SK-N-SH treated with all-trans-retinoic acid at 6 μM for 48 hours (cell line): Measurements from ENCODE around the gene PUSL1.

Experiments
- ATAC-seq: fragments of 200-7000 bp; cut with Tn5 transposase; 3 replicates; pipeline ENCODE4 v1.9.1; 2020; ENCODE audit warnings: mild to moderate bottlenecking, moderate library complexity
- ARNTL ChIP-seq: fragments of 450-650 bp; formaldehyde crosslinking; IDR thresholded peaks from 2 replicates; pipeline ENCODE4 v1.5.0; 2020; ENCODE audit warnings: low read depth, mild to moderate bottlenecking, moderate library complexity, borderline replicate concordance
- BACH2 ChIP-seq: fragments of 250-450 bp; sonication (Bioruptor Pico); IDR thresholded peaks from 2 replicates; pipeline ENCODE4 v1.9.0; 2021; ENCODE audit warnings: mild to moderate bottlenecking, borderline replicate concordance
- CREB5 ChIP-seq: fragments of 250-450 bp; sonication (Bioruptor Pico); IDR thresholded peaks from 2 replicates; pipeline ENCODE4 v1.5.1; 2020; ENCODE audit warnings: low read depth, mild to moderate bottlenecking, moderate library complexity
- CSDC2 ChIP-seq: fragments of 250-450 bp; sonication (Bioruptor Pico); IDR thresholded peaks from 2 replicates; pipeline ENCODE4 v1.5.0; 2020; ENCODE audit warnings: mild to moderate bottlenecking, moderate library complexity
- ESRRG ChIP-seq: fragments of 250-450 bp; sonication (Bioruptor Pico); IDR thresholded peaks from 2 replicates; pipeline ENCODE4 v1.6.1; 2021; ENCODE audit warnings: mild to moderate bottlenecking
- GLIS3 ChIP-seq: fragments of 250-450 bp; sonication (Bioruptor Pico); IDR thresholded peaks from 2 replicates; pipeline ENCODE4 v1.5.0; 2020; ENCODE audit warnings: mild to moderate bottlenecking, moderate library complexity
- ISL1 ChIP-seq: fragments of 250-450 bp; sonication (Bioruptor Pico); IDR thresholded peaks from 2 replicates; pipeline ENCODE4 v2.1.2; 2022; ENCODE audit warnings: mild to moderate bottlenecking, moderate library complexity
- OSR1 ChIP-seq: fragments of 250-450 bp; sonication (Bioruptor Pico); IDR thresholded peaks from 2 replicates; pipeline ENCODE4 v1.8.0; 2022; ENCODE audit warnings: moderate library complexity, mild to moderate bottlenecking, inconsistent platforms
- POU6F1 ChIP-seq: fragments of 250-450 bp; sonication (Bioruptor Pico); IDR thresholded peaks from 2 replicates; pipeline ENCODE4 v1.8.0; 2021; ENCODE audit warnings: low read depth, mild to moderate bottlenecking, moderate library complexity, borderline replicate concordance
- PPARA ChIP-seq: fragments of 250-450 bp; sonication (Bioruptor Pico); IDR thresholded peaks from 2 replicates; pipeline ENCODE4 v1.5.0; 2020; ENCODE audit warnings: mild to moderate bottlenecking, borderline replicate concordance
- RARB ChIP-seq: fragments of 250-450 bp; sonication (Bioruptor Pico); IDR thresholded peaks from 2 replicates; pipeline ENCODE4 v1.8.0; 2021; ENCODE audit warnings: mild to moderate bottlenecking, moderate library complexity
- SNAI2 ChIP-seq: fragments of 250-450 bp; sonication (Bioruptor Pico); IDR thresholded peaks from 2 replicates; pipeline ENCODE4 v1.5.0; 2020; ENCODE audit warnings: mild to moderate bottlenecking, moderate library complexity
- TCF4 ChIP-seq: fragments of 250-450 bp; sonication (Bioruptor Pico); IDR thresholded peaks from 2 replicates; pipeline ENCODE4 v1.8.0; 2021; ENCODE audit warnings: mild to moderate bottlenecking, moderate library complexity, borderline replicate concordance
- TOX ChIP-seq: fragments of 250-450 bp; sonication (Bioruptor Pico); IDR thresholded peaks from 2 replicates; pipeline ENCODE4 v1.8.0; 2021; ENCODE audit warnings: mild to moderate bottlenecking, moderate library complexity, borderline replicate concordance
- ZC3H10 ChIP-seq: fragments of 250-450 bp; sonication (Bioruptor Pico); IDR thresholded peaks from 2 replicates; pipeline ENCODE4 v1.5.1; 2021; ENCODE audit warnings: mild to moderate bottlenecking, moderate library complexity
- ZFP3 ChIP-seq: fragments of 250-450 bp; sonication (Bioruptor Pico); IDR thresholded peaks from 2 replicates; pipeline ENCODE4 v1.5.0; 2020; ENCODE audit warnings: mild to moderate bottlenecking, moderate library complexity
- ZFP30 ChIP-seq: fragments of 450-650 bp; formaldehyde crosslinking; IDR thresholded peaks from 2 replicates; pipeline ENCODE4 v1.5.0; 2022; ENCODE audit warnings: mild to moderate bottlenecking, moderate library complexity
- ZNF565 ChIP-seq: fragments of 450-650 bp; formaldehyde crosslinking; conservative IDR thresholded peaks from 2 replicates; pipeline ENCODE4 v1.5.0; 2020; ENCODE audit warnings: low read depth, mild to moderate bottlenecking, moderate library complexity
- ZNF70 ChIP-seq: fragments of 450-650 bp; formaldehyde crosslinking; IDR thresholded peaks from 2 replicates; pipeline ENCODE4 v1.5.0; 2020; ENCODE audit warnings: mild to moderate bottlenecking, moderate library complexity
- ZNF8 ChIP-seq: fragments of 450-650 bp; formaldehyde crosslinking; IDR thresholded peaks from 2 replicates; pipeline ENCODE4 v1.5.0; 2020; ENCODE audit warnings: mild to moderate bottlenecking, moderate library complexity
- TF ChIP-seq, protein P1 (sequence below): fragments of 250-450 bp; sonication (Bioruptor Pico); IDR thresholded peaks from 2 replicates; pipeline ENCODE4 v1.5.1; 2021; ENCODE audit warnings: mild to moderate bottlenecking, moderate library complexity
- TF ChIP-seq, protein P2 (sequence below): fragments of 250-450 bp; sonication (Bioruptor Pico); IDR thresholded peaks from 2 replicates; pipeline ENCODE4 v1.5.0; 2020; ENCODE audit warnings: mild to moderate bottlenecking, moderate library complexity
- TF ChIP-seq, protein P3 (sequence below): fragments of 250-450 bp; sonication (Bioruptor Pico); IDR thresholded peaks from 2 replicates; pipeline ENCODE4 v1.8.0; 2020; ENCODE audit warnings: mild to moderate bottlenecking, moderate library complexity, borderline replicate concordance

The PUSL1 gene

GRCh38 chr1:1299686-1300351 is 8.6 kb upstream of the PUSL1 start (continued):
- TF ChIP-seq CREB5 (CRISPR knock-in tag) = no peak

DNA sequence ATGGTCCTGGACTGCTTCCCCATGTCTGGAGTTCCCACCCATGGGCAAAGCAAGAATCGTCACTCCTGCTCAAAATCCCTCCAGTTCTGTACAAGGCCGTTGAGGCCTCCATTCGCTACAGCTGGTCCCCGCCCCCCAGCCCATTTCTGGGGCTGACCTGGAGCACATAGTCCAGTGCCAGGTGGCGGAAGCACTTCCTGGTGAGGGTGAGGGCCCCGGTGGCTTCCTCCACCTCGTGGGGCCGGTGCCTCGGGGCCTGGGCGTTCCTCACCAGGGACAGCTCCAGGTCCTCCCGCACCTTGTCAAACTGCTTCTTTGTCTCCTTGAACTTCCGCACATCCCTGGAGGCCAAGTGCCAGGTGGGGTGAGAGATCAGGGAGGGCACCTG is 8.1 kb upstream of the PUSL1 start:
- no peak for TF ChIP-seq PPARA (CRISPR knock-in tag)
- TF ChIP-seq BACH2 = no peak
- no peak for TF ChIP-seq ARNTL (CRISPR knock-in tag)
- no peak for TF ChIP-seq ZFP30 (CRISPR knock-in tag)
- TF ChIP-seq OSR1 = no peak
- TF ChIP-seq ISL1 (CRISPR knock-in tag) = no peak
- no peak for TF ChIP-seq TCF4 (CRISPR knock-in tag)
- TF ChIP-seq ZNF70 (CRISPR knock-in tag) = no peak
- TF ChIP-seq SNAI2 (CRISPR knock-in tag) = no peak
- TF ChIP-seq, all 23 proteins: peak for 0
- ATAC-seq = no peak

DNA sequence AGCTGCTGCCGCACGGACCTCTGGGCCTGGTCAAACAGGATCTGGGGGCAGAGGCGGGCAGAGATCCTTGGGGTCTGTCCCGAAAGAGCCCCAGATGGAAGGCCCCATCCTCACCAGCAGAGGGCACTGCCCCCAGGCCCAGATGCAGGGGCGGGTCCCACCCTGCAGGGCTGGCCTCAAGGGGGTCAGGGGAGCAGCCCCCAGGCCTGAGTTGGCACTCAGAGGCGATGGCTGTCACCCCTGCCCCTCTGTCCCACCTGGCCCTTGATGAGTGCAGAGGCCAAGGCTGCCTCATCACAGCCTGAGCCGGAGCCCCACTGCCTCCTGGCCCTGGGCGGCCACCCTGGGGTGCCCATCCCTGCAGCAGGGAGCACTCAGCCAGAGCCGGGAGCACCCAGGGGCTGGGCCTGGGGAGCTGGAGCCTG is 6.4 kb upstream of the PUSL1 start:
- TF ChIP-seq RARB (CRISPR knock-in tag) (no peak), ZFP30 (CRISPR knock-in tag) (no peak), SNAI2 (CRISPR knock-in tag) (no peak), ZNF70 (CRISPR knock-in tag) (no peak), ESRRG (no peak), TCF4 (CRISPR knock-in tag) (no peak), ZNF8 (no peak), TOX (no peak), ARNTL (CRISPR knock-in tag) (no peak), OSR1 (no peak), ZNF565 (CRISPR knock-in tag) (no peak), BACH2 (no peak), ZC3H10 (CRISPR knock-in tag) (no peak), GLIS3 (CRISPR knock-in tag) (no peak), ISL1 (CRISPR knock-in tag) (no peak)
- TF ChIP-seq, protein P1, sequence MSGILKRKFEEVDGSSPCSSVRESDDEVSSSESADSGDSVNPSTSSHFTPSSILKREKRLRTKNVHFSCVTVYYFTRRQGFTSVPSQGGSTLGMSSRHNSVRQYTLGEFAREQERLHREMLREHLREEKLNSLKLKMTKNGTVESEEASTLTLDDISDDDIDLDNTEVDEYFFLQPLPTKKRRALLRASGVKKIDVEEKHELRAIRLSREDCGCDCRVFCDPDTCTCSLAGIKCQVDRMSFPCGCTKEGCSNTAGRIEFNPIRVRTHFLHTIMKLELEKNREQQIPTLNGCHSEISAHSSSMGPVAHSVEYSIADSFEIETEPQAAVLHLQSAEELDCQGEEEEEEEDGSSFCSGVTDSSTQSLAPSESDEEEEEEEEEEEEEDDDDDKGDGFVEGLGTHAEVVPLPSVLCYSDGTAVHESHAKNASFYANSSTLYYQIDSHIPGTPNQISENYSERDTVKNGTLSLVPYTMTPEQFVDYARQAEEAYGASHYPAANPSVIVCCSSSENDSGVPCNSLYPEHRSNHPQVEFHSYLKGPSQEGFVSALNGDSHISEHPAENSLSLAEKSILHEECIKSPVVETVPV (CRISPR knock-in tag) = no peak
- TF ChIP-seq, protein P2, sequence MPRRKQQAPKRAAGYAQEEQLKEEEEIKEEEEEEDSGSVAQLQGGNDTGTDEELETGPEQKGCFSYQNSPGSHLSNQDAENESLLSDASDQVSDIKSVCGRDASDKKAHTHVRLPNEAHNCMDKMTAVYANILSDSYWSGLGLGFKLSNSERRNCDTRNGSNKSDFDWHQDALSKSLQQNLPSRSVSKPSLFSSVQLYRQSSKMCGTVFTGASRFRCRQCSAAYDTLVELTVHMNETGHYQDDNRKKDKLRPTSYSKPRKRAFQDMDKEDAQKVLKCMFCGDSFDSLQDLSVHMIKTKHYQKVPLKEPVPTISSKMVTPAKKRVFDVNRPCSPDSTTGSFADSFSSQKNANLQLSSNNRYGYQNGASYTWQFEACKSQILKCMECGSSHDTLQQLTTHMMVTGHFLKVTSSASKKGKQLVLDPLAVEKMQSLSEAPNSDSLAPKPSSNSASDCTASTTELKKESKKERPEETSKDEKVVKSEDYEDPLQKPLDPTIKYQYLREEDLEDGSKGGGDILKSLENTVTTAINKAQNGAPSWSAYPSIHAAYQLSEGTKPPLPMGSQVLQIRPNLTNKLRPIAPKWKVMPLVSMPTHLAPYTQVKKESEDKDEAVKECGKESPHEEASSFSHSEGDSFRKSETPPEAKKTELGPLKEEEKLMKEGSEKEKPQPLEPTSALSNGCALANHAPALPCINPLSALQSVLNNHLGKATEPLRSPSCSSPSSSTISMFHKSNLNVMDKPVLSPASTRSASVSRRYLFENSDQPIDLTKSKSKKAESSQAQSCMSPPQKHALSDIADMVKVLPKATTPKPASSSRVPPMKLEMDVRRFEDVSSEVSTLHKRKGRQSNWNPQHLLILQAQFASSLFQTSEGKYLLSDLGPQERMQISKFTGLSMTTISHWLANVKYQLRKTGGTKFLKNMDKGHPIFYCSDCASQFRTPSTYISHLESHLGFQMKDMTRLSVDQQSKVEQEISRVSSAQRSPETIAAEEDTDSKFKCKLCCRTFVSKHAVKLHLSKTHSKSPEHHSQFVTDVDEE (CRISPR knock-in tag) = no peak
- TF ChIP-seq, protein P3, sequence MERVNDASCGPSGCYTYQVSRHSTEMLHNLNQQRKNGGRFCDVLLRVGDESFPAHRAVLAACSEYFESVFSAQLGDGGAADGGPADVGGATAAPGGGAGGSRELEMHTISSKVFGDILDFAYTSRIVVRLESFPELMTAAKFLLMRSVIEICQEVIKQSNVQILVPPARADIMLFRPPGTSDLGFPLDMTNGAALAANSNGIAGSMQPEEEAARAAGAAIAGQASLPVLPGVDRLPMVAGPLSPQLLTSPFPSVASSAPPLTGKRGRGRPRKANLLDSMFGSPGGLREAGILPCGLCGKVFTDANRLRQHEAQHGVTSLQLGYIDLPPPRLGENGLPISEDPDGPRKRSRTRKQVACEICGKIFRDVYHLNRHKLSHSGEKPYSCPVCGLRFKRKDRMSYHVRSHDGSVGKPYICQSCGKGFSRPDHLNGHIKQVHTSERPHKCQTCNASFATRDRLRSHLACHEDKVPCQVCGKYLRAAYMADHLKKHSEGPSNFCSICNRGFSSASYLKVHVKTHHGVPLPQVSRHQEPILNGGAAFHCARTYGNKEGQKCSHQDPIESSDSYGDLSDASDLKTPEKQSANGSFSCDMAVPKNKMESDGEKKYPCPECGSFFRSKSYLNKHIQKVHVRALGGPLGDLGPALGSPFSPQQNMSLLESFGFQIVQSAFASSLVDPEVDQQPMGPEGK (CRISPR knock-in tag) = no peak
- no peak for ATAC-seq

DNA sequence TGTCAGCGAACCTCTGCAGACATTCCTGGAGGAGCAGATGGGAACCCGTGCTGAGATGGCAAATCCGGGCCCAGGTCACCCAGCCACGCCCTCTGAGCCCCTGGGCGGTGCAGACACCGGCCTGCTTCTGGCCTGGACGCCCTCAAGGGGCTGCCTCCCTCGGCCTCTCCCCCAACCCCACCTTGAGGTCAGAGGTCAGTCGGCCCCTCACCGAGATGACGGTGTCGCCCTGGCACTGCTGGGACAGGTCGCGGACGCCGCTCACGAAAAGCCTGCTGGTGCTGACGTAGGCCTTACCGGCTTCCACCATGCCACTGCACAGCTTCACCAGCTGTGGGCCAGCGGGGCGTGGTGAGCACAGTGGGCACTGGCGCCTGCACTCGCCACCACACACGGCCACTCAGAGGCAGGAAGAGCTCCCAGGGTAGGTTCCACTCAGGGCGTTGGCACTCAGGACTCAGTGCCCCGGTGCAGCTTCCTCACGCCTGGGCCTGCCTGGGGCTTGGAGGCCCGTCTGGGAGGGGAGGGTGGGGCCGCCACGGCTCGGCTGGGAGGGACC is 5.4 kb upstream of the PUSL1 start:
- TF ChIP-seq ISL1 (CRISPR knock-in tag) (no peak), ZNF70 (CRISPR knock-in tag) (no peak), GLIS3 (CRISPR knock-in tag) (no peak), TCF4 (CRISPR knock-in tag) (no peak), CSDC2 (CRISPR knock-in tag) (no peak), TOX (no peak), RARB (CRISPR knock-in tag) (no peak), OSR1 (no peak), CREB5 (CRISPR knock-in tag) (no peak), ZNF8 (no peak), POU6F1 (CRISPR knock-in tag) (no peak), ZFP30 (CRISPR knock-in tag) (no peak), ZC3H10 (CRISPR knock-in tag) (no peak), ZFP3 (CRISPR knock-in tag) (no peak), ARNTL (CRISPR knock-in tag) (no peak)
- no peak for ATAC-seq
